ENCODE measurements around the gene MTOR. TPM values are rescaled to one million over a fixed set of nuclear protein-coding genes. Genes with fewer than 3 reads are reported as not detected.
A peak's percentile ranks its signal among the peaks of the same experiment; 100 is the strongest.
"Not testable (repeated sequence)": the region's sequence is repeated elsewhere in the genome, so short reads cannot be mapped to it uniquely, and the experiment has no call there.

MTOR gene
- total RNA-seq, 4 donors from 2014 or later: 40.4 to 51.4 (median 49.6) TPM

DNA sequence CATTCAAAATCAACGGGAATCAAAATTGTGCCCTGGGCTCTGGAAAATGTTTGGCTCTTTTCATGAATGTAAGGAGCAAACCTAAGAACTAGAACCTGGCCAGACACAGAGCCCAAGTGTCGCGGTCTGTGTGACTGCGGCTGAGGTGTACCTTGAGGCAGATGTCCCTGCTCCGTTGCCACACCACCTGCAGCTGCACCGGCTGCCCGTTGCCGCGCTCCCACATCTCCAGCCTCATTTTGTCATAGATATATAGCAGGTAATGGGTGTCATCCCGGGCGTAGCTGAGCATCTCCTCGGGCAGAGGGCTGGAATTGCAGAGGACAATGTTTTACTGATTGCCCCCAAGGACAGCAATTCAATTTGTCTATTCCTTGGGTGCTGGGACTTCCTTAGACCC, 181.4 kb downstream of the MTOR start:
- peaks cover 0 to 89% (median 5%) of the 10 kb centered on the region in 3 donors for H3K36me3 ChIP-seq

DNA sequence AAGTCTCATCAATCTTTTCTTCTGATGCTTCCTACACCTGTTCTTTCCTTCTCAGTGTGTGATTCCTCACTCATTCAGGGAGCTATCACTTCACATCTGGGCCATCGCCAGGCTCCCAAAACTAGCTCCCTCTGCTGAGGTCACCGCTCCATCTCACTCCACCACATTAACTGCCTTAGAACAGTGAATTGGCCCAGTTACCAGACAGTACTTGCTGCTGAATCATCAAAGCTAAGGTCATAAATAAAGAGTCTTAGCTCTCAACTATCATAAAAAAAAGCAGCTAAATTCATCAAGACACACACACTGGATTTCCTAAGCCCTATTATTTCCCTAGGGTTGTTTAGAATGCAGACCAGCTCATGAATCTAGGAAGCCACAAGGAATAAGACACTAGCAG, 183.7 kb downstream of the MTOR start:
- Histone ChIP-seq H3K27me3 (no peaks in the 10 kb centered on the region), H3K27ac (no peak overlapping the region), H3K36me3 (peaks cover 3 to 96% (median 24%) of the 10 kb centered on the region in 3 donors), H3K9me3 (no peaks in the 10 kb centered on the region), H3K4me3 (no peak overlapping the region), H3K4me1 (peaks cover 0 to 7% (median 0%) of the 10 kb centered on the region in 4 donors)
- TF ChIP-seq EP300 (IDR thresholded peaks at IDR 0.05) (no peak), POLR2A (IDR thresholded peaks at IDR 0.05) (no peak)
- TF ChIP-seq, protein P1, sequence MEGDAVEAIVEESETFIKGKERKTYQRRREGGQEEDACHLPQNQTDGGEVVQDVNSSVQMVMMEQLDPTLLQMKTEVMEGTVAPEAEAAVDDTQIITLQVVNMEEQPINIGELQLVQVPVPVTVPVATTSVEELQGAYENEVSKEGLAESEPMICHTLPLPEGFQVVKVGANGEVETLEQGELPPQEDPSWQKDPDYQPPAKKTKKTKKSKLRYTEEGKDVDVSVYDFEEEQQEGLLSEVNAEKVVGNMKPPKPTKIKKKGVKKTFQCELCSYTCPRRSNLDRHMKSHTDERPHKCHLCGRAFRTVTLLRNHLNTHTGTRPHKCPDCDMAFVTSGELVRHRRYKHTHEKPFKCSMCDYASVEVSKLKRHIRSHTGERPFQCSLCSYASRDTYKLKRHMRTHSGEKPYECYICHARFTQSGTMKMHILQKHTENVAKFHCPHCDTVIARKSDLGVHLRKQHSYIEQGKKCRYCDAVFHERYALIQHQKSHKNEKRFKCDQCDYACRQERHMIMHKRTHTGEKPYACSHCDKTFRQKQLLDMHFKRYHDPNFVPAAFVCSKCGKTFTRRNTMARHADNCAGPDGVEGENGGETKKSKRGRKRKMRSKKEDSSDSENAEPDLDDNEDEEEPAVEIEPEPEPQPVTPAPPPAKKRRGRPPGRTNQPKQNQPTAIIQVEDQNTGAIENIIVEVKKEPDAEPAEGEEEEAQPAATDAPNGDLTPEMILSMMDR (IDR thresholded peaks at IDR 0.05): no peak
- DNase-seq (ENCODE audit: low spot score in 2 of 2): no peak
- WGBS, 2 donors: 89 to 94% methylated on average over 2 of the region's 2 CpGs

More for the DNA sequence above, 181.4 kb downstream of the MTOR start:
- TF ChIP-seq, protein P1 (IDR thresholded peaks at IDR 0.05): no peak
- no peak for TF ChIP-seq EP300 (IDR thresholded peaks at IDR 0.05)
- no peak for TF ChIP-seq POLR2A (IDR thresholded peaks at IDR 0.05)
- Histone ChIP-seq H3K27me3 (no peaks in the 10 kb centered on the region), H3K4me1 (peaks cover 0 to 7% (median 0%) of the 10 kb centered on the region in 4 donors), H3K4me3 (no peak overlapping the region), H3K9me3 (no peaks in the 10 kb centered on the region), H3K27ac (peak overlapping the region in 1 of 4 donors; percentile 13)
- 84 to 89% methylated on average over 12 of the region's 12 CpGs for WGBS, 2 donors
- no peak for DNase-seq (ENCODE audit: low spot score in 2 of 2)

DNA sequence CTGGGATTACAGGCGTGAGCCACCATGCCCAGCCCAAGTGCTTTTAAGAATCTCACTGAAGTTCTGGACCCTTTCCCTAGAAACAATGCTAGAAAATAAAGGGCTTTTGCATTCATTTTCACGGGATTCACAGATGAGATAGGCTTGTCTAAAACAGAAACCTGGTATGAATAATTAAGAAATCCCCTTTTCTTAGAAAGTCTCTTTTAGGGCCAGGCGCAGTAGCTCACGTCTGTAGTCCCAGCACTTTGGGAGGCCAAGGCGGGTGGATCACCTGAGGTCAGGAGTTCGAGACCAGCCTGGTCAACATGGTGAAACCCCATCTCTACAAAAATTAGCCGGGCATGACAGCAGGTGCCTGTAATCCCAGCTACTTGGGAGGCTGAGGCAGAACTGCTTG, 189.0 kb downstream of the MTOR start:
- not testable (repeated sequence) for H3K9me3 ChIP-seq; H3K27ac ChIP-seq; H3K27me3 ChIP-seq; H3K4me3 ChIP-seq; DNase-seq (ENCODE audit: low spot score in 2 of 2)
- Histone ChIP-seq H3K4me1 (peaks cover 0 to 15% (median 5%) of the 10 kb centered on the region in 4 donors), H3K36me3 (peaks cover 3 to 99% (median 36%) of the 10 kb centered on the region in 3 donors)
- 89 to 93% methylated on average over 7 of the region's 7 CpGs for WGBS, 2 donors

DNA sequence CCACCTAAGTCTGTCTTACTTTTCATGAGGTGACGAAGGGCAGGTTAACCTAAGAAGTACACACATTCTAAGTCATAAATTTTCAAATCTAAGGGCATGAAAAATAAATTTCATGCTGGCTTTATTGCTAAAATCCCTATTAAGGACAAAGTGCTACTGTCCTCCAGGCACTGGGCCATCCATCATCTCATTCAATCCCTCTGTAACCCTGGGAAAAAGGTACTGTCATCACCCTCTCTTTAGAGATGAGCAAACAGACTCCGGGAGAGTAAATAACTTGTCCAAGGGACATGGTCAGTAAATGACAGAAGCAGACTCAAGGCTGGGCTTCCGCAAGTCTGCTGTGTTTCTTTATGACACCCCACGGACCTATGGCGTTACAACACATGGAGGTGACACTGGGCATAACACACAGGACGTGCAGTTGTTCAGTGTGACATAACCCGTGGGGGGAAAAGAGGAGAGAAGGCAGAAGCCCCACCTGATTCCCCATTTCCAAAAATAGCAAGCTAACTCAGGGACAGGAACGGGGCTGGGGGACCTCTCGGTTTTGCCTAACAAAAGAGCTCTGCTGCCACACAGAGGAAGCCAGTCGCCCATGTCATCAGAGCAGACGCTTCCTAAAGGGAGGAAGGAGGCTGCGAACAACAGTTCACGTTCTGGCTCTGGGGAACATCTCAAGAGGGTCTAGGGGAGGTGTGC, 190.0 kb downstream of the MTOR start:
- peaks cover 3 to 100% (median 38%) of the 10 kb centered on the region in 3 donors for H3K36me3 ChIP-seq
- 62 to 78% methylated on average over 12 to 13 of the region's 13 CpGs for WGBS, 2 donors

DNA sequence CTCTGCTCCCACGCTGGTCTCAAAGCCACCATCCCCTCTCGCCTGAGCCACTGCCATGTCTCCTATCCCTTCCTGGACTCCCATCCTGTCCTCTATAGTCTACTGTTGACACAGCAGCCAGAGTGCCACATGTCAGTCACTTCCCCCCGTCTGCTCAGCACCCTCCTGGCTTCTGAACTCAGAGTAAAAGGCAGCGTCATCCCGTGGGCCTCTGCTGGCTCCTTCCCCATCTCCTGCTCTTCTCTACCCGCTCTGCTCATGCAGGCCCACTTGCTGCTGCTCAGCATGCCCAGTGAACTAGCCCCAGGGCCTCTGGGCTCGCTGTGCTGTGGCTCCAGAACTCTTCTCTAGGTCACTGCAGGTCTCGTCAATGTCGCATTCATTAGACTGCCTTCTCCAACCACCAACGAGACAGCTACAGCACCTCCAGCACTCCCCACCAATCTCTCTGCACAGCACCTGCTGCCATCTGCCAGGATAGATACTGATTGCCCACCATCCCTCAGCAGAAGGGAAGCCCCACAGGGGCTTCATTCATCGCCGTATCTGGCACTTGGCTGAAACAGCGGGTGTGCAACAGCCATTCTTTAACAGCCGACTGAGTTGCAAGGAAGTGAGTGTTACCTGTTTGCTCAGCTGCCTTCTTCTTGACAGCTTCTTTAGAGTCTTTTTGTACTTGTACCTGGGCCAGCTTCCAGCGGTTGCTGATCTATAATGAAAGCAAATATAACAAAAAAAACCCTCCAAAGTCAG, 190.7 kb downstream of the MTOR start:
- no peak for DNase-seq (ENCODE audit: low spot score in 2 of 2)
- Histone ChIP-seq H3K4me3 (no peak overlapping the region), H3K27ac (peak overlapping the region in 1 of 4 donors; percentile 23), H3K27me3 (no peaks in the 10 kb centered on the region), H3K4me1 (peaks cover 0 to 19% (median 5%) of the 10 kb centered on the region in 4 donors), H3K36me3 (peaks cover 3 to 100% (median 35%) of the 10 kb centered on the region in 3 donors), H3K9me3 (no peaks in the 10 kb centered on the region)
- WGBS, 2 donors: 75 to 80% methylated on average over 15 of the region's 15 CpGs
- TF ChIP-seq POLR2A (IDR thresholded peaks at IDR 0.05) (no peak), EP300 (IDR thresholded peaks at IDR 0.05) (no peak)
- TF ChIP-seq, protein P1 (IDR thresholded peaks at IDR 0.05): no peak

More for the DNA sequence above, 190.0 kb downstream of the MTOR start:
- no peak for DNase-seq (ENCODE audit: low spot score in 2 of 2)
- Histone ChIP-seq H3K27me3 (no peaks in the 10 kb centered on the region), H3K9me3 (no peaks in the 10 kb centered on the region), H3K4me3 (no peak overlapping the region), H3K4me1 (peaks cover 0 to 19% (median 5%) of the 10 kb centered on the region in 4 donors), H3K27ac (no peak overlapping the region)
- TF ChIP-seq POLR2A (IDR thresholded peaks at IDR 0.05) (no peak), EP300 (IDR thresholded peaks at IDR 0.05) (no peak)
- TF ChIP-seq, protein P1 (IDR thresholded peaks at IDR 0.05): no peak
